Duodenal mucosa (tissue), 2 donors: ENCODE measurements around the gene PPA2.
"Not testable (repeated sequence)": the region's sequence is repeated elsewhere in the genome, so short reads cannot be mapped to it uniquely, and the experiment has no call there.

ENCODE experiments used
- H3K27ac ChIP-seq: one replicate; pipeline ENCODE4 v1.7.0; 2013; ENCODE audit warnings: low read depth, low read length
- H3K27me3 ChIP-seq, 2 donors: one replicate each; pipeline ENCODE4 v1.7.0; 2013; ENCODE audit warnings: low read length in 2 of 2, control low read depth in 1 of 2; ENCODE audit not compliant: insufficient read depth in 2 of 2, control insufficient read depth in 1 of 2
- H3K36me3 ChIP-seq, 2 donors: one replicate each; pipeline ENCODE4 v1.7.0; 2013; ENCODE audit warnings: low read length in 2 of 2, control low read depth in 1 of 2; ENCODE audit not compliant: insufficient read depth in 2 of 2, control insufficient read depth in 1 of 2
- H3K4me1 ChIP-seq, 2 donors: one replicate each; pipeline ENCODE4 v1.7.0; 2013; ENCODE audit warnings: low read length in 2 of 2, control low read depth in 1 of 2; ENCODE audit not compliant: insufficient read depth in 2 of 2, control insufficient read depth in 1 of 2
- H3K4me3 ChIP-seq, 2 donors: one replicate each; pipeline ENCODE4 v1.7.0; 2013; ENCODE audit warnings: low read length in 2 of 2, low read depth in 1 of 2
- H3K9ac ChIP-seq, 2 donors: one replicate each; pipeline ENCODE4 v1.7.0; 2013; ENCODE audit warnings: low read length in 2 of 2, low read depth in 1 of 2
- H3K9me3 ChIP-seq, 2 donors: one replicate each; pipeline ENCODE4 v1.7.0; 2013; ENCODE audit warnings: low read length in 2 of 2, control low read depth in 1 of 2; ENCODE audit not compliant: control insufficient read depth in 1 of 2

The PPA2 gene

DNA sequence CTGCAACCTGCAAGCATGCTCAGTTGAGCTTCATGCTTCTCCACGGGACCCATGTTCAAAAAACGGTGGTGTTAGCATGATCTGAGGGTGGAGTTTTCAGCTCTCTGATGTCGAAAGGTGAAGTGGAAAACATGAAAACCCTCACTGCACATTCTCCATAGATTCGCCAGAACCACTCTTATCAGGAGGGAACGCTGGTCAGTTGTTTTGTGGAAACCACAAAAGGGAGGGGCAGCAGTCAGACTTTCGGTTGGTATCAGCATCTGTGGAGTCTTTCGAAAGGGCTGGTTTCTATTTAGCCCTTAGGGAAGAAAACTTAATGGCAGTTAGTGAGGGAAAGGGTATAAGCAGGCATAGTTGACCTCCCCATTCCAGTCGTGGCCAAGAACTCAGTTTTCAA, 12.6 kb downstream of the PPA2 start:
- Histone ChIP-seq H3K36me3 (peaks cover 0 to 1% of the 10 kb centered on the region in 2 donors), H3K9me3 (no peaks in the 10 kb centered on the region), H3K27me3 (no peaks in the 10 kb centered on the region), H3K4me3 (no peak overlapping the region), H3K27ac (no peak overlapping the region), H3K4me1 (no peaks in the 10 kb centered on the region), H3K9ac (no peak overlapping the region)

GRCh38 chr4:105460306-105460705, 13.6 kb downstream of the PPA2 start:
- no peak overlapping the region for H3K9ac ChIP-seq
- no peaks in the 10 kb centered on the region for H3K36me3 ChIP-seq
- H3K27me3 ChIP-seq, result no peaks in the 10 kb centered on the region
- H3K4me1 ChIP-seq, result no peaks in the 10 kb centered on the region
- H3K9me3 ChIP-seq, result no peaks in the 10 kb centered on the region
- H3K27ac ChIP-seq, result no peak overlapping the region
- no peak overlapping the region for H3K4me3 ChIP-seq

DNA sequence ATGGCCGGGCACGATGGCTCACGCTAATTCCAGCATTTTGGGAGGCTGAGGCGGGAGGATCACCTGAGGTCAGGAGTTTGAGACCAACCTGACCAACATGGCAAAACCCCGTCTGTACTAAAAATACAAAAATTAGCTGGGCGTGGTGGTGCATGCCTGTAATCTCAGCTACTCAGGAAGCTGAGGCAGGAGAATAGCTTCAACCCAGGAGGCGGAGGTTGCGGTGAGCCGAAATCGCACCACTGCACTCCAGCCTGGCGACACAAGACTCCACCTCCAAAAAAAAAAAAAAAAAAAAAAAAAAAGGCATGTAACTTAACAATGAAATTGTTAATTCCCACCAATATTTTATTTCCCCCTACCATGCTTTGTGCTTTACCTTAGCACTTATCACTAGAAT, 15.3 kb downstream of the PPA2 start:
- H3K4me1 ChIP-seq, H3K27me3 ChIP-seq, H3K4me3 ChIP-seq, H3K27ac ChIP-seq, H3K36me3 ChIP-seq, H3K9me3 ChIP-seq, H3K9ac ChIP-seq: not testable (repeated sequence)

DNA sequence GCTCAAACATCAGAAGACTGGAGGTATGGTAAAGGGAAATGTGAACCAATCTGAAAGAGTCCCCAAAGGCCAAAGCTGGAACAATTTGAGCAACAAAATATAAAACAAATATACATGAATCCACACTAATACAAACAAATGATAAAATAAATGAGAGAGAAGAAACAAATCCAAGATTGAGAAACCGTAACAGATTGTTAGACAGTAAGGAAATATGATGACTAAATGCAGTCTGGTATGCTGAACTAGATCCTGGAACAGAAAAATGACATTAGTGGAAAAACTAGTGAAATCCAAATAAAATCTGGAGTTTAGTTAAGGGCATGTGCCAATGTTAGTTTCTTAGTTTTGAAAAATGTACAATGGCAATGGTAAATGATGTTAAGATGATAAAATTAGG, 15.9 kb downstream of the PPA2 start:
- Histone ChIP-seq H3K27ac (no peak overlapping the region), H3K9ac (no peak overlapping the region), H3K4me1 (no peaks in the 10 kb centered on the region), H3K36me3 (no peaks in the 10 kb centered on the region), H3K27me3 (no peaks in the 10 kb centered on the region), H3K4me3 (no peak overlapping the region), H3K9me3 (no peaks in the 10 kb centered on the region)

- Histone ChIP-seq H3K4me1 (peaks cover 0 to 8% of the 10 kb centered on the region in 2 donors), H3K4me3 (no peak overlapping the region), H3K9me3 (no peaks in the 10 kb centered on the region), H3K9ac (no peak overlapping the region), H3K27me3 (no peaks in the 10 kb centered on the region), H3K36me3 (no peaks in the 10 kb centered on the region), H3K27ac (no peak overlapping the region)
Observed at GRCh38 chr4:105455998-105456397, 17.9 kb downstream of the PPA2 start.

- H3K9me3 ChIP-seq, result no peaks in the 10 kb centered on the region
Observed at GRCh38 chr4:105455182-105455581, 18.7 kb downstream of the PPA2 start.

GRCh38 chr4:105453550-105454205, 20.2 kb downstream of the PPA2 start:
- H3K9ac ChIP-seq, result no peak overlapping the region
- H3K27me3 ChIP-seq, result no peaks in the 10 kb centered on the region
- peaks cover 0 to 9% of the 10 kb centered on the region in 2 donors for H3K4me1 ChIP-seq
- H3K27ac ChIP-seq, result no peak overlapping the region
- H3K9me3 ChIP-seq, result no peaks in the 10 kb centered on the region
- H3K36me3 ChIP-seq, result no peaks in the 10 kb centered on the region
- H3K4me3 ChIP-seq, result no peak overlapping the region

More at GRCh38 chr4:105455182-105455581, 18.7 kb downstream of the PPA2 start:
- H3K4me1 ChIP-seq, result peaks cover 0 to 9% of the 10 kb centered on the region in 2 donors
- no peaks in the 10 kb centered on the region for H3K36me3 ChIP-seq
- H3K27me3 ChIP-seq, result no peaks in the 10 kb centered on the region
- no peak overlapping the region for H3K4me3 ChIP-seq
- H3K27ac ChIP-seq, result no peak overlapping the region
- no peak overlapping the region for H3K9ac ChIP-seq

- H3K9me3 ChIP-seq, result no peaks in the 10 kb centered on the region
- peaks cover 0 to under 1% of the 10 kb centered on the region in 2 donors for H3K36me3 ChIP-seq
- peak overlapping the region in 1 of 2 donors; percentile 18 for H3K4me3 ChIP-seq
- no peak overlapping the region for H3K27ac ChIP-seq
- H3K27me3 ChIP-seq, result no peaks in the 10 kb centered on the region
- peaks cover 0 to 9% of the 10 kb centered on the region in 2 donors for H3K4me1 ChIP-seq
- H3K9ac ChIP-seq, result no peak overlapping the region
Observed at GRCh38 chr4:105451346-105451745, 22.5 kb downstream of the PPA2 start.

DNA sequence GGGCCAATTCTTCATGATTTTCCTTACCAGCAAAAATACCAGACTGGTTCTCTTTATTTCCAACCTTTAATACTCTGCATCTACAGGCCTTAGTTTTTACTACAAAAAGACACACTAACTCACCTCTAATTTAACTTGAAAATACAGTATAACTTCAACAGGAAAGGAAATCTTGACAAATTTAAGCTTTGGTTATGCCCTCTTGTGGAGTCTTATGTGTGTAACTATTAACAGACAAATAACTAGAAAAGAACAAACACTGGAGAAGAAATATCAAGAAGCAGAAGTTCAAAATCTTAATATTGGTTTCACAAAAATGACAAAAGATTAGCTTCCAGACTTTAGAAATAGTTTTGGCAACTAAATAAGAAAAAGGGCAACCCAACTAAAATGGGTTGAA, 33.0 kb downstream of the PPA2 start:
- peaks cover 0 to under 1% of the 10 kb centered on the region in 2 donors for H3K9me3 ChIP-seq
- no peak overlapping the region for H3K9ac ChIP-seq
- no peaks in the 10 kb centered on the region for H3K27me3 ChIP-seq
- H3K4me3 ChIP-seq, result no peak overlapping the region
- no peak overlapping the region for H3K27ac ChIP-seq
- peaks cover 0 to 5% of the 10 kb centered on the region in 2 donors for H3K4me1 ChIP-seq
- H3K36me3 ChIP-seq, result peaks cover 8 to 18% of the 10 kb centered on the region in 2 donors

DNA sequence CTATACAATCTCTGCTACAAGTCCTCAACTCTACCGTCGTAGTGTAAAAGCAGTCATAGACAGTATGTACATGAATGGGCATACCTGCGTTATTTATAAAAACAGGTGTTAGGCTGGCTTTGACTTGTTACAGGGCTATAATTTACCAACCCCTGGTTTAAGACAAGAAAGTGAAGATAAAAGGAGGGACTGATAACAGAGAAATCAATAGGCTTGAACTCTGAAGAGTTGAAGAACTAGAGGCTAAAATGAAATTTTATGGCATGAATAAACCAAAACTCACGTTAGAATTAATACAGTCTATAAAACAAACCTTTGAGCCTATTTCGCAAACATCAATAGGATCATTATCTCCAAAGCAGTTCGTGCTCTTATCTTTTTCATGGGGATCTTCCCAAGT, 36.2 kb downstream of the PPA2 start:
- H3K4me1 ChIP-seq, result peaks cover 0 to 5% of the 10 kb centered on the region in 2 donors
- peaks cover 2 to 8% of the 10 kb centered on the region in 2 donors for H3K9me3 ChIP-seq
- peaks cover 11 to 32% of the 10 kb centered on the region in 2 donors for H3K36me3 ChIP-seq
- H3K9ac ChIP-seq, result no peak overlapping the region
- H3K27me3 ChIP-seq, result no peaks in the 10 kb centered on the region
- H3K4me3 ChIP-seq, result no peak overlapping the region
- H3K27ac ChIP-seq, result no peak overlapping the region
